ENCODE data around the gene MRPL58.
A peak's percentile ranks its signal among the peaks of the same experiment; 100 is the strongest.
"Not testable (repeated sequence)": the region's sequence is repeated elsewhere in the genome, so short reads cannot be mapped to it uniquely, and the experiment has no call there.

Gene MRPL58

GRCh38 chr17:74979408-74980146, 32.9 kb upstream of the MRPL58 start:
- Mint-ChIP-seq H3K27me3 (peaks cover 4% of the 10 kb centered on the region), H3K27ac (no peak overlapping the region), H3K4me3 (no peak overlapping the region), H3K9me3 (no peaks in the 10 kb centered on the region), H3K4me1 (peaks cover 12% of the 10 kb centered on the region)
- no peak for DNase-seq
- no peak for ATAC-seq

- Mint-ChIP-seq H3K27me3 (peaks cover 14% of the 10 kb centered on the region), H3K27ac (no peak overlapping the region), H3K4me3 (peak overlapping the region; percentile 84 to 88), H3K9me3 (no peaks in the 10 kb centered on the region), H3K4me1 (peaks cover 14% of the 10 kb centered on the region)
- ATAC-seq = peak; percentile 58
- no peak for DNase-seq
These were observed 31.0 kb upstream of the MRPL58 start for GRCh38 chr17:74981318-74981978.

- H3K4me1 Mint-ChIP-seq = peaks cover 21% of the 10 kb centered on the region
- peaks cover 21% of the 10 kb centered on the region for H3K27me3 Mint-ChIP-seq
- H3K9me3 Mint-ChIP-seq = no peaks in the 10 kb centered on the region
- H3K27ac Mint-ChIP-seq = peak overlapping the region in 1 of 2 donors; percentile 42
- peak; percentile 71 to 80 for DNase-seq
- ATAC-seq = peak; percentile 98
- H3K4me3 Mint-ChIP-seq = peak overlapping the region; percentile 84 to 88
These were observed 30.3 kb upstream of the MRPL58 start for GRCh38 chr17:74981979-74982662.

GRCh38 chr17:74982663-74983313, 29.7 kb upstream of the MRPL58 start:
- not testable (repeated sequence) for DNase-seq, ATAC-seq, H3K9me3 Mint-ChIP-seq, H3K27ac Mint-ChIP-seq
- Mint-ChIP-seq H3K4me1 (peaks cover 23% of the 10 kb centered on the region), H3K4me3 (peak overlapping the region; percentile 84 to 88), H3K27me3 (peaks cover 21% of the 10 kb centered on the region)

- Mint-ChIP-seq H3K4me1 (peaks cover 25% of the 10 kb centered on the region), H3K9me3 (no peaks in the 10 kb centered on the region), H3K4me3 (no peak overlapping the region), H3K27me3 (peaks cover 43% of the 10 kb centered on the region), H3K27ac (no peak overlapping the region)
- DNase-seq = no peak
- no peak for ATAC-seq
These were observed 26.3 kb upstream of the MRPL58 start for GRCh38 chr17:74986206-74986576.

GRCh38 chr17:74987418-74987908, 25.0 kb upstream of the MRPL58 start, which contains the start of gene CDR2L:
CDR2L (plus strand) TSS chr17:74987632; CDS start chr17:74988044, 412 bp downstream.
- Mint-ChIP-seq H3K9me3 (no peaks in the 10 kb centered on the region), H3K4me3 (peak within 1 kb of the TSS; percentile 89 to 90), H3K27me3 (peaks cover 51% of the 10 kb centered on the region), H3K27ac (peak within 1 kb of the TSS in 1 of 2 donors; percentile 15), H3K4me1 (peaks cover 16% of the 10 kb centered on the region)
- ATAC-seq (peak; percentile 94), DNase-seq (peak; percentile 79 to 85)

- ATAC-seq = peak; percentile 79
- Mint-ChIP-seq H3K4me1 (peaks cover 16% of the 10 kb centered on the region), H3K4me3 (peak overlapping the region; percentile 72 to 79), H3K9me3 (no peaks in the 10 kb centered on the region), H3K27ac (peak overlapping the region in 1 of 2 donors; percentile 15), H3K27me3 (peaks cover 52% of the 10 kb centered on the region)
- DNase-seq = no peak
These were observed 24.4 kb upstream of the MRPL58 start for GRCh38 chr17:74987909-74988711.

GRCh38 chr17:74990581-74991105, 21.8 kb upstream of the MRPL58 start:
- H3K27me3 Mint-ChIP-seq = peaks cover 46% of the 10 kb centered on the region
- H3K9me3 Mint-ChIP-seq = no peaks in the 10 kb centered on the region
- no peak overlapping the region for H3K27ac Mint-ChIP-seq
- DNase-seq (no peak), ATAC-seq (no peak)
- H3K4me3 Mint-ChIP-seq = no peak overlapping the region
- H3K4me1 Mint-ChIP-seq = peaks cover 16% of the 10 kb centered on the region

GRCh38 chr17:74992223-74992622, 20.2 kb upstream of the MRPL58 start:
- H3K4me3 Mint-ChIP-seq = no peak overlapping the region
- H3K4me1 Mint-ChIP-seq = peaks cover 7% of the 10 kb centered on the region
- DNase-seq (no peak), ATAC-seq (no peak)
- H3K27ac Mint-ChIP-seq = no peak overlapping the region
- peaks cover 31% of the 10 kb centered on the region for H3K27me3 Mint-ChIP-seq
- H3K9me3 Mint-ChIP-seq = no peaks in the 10 kb centered on the region

GRCh38 chr17:74994440-74994839, 18.0 kb upstream of the MRPL58 start:
- peaks cover 18% of the 10 kb centered on the region for H3K27me3 Mint-ChIP-seq
- DNase-seq (no peak), ATAC-seq (no peak)
- H3K4me3 Mint-ChIP-seq = no peak overlapping the region
- no peaks in the 10 kb centered on the region for H3K9me3 Mint-ChIP-seq
- no peak overlapping the region for H3K27ac Mint-ChIP-seq
- H3K4me1 Mint-ChIP-seq = peaks cover 7% of the 10 kb centered on the region

GRCh38 chr17:74995847-74996246, 16.6 kb upstream of the MRPL58 start:
- Mint-ChIP-seq H3K27ac (peak overlapping the region in 1 of 2 donors; percentile 70), H3K4me3 (no peak overlapping the region), H3K27me3 (peaks cover 9% of the 10 kb centered on the region), H3K4me1 (peaks cover 7% of the 10 kb centered on the region), H3K9me3 (no peaks in the 10 kb centered on the region)
- DNase-seq (no peak), ATAC-seq (no peak)

GRCh38 chr17:74998783-74999182, 13.7 kb upstream of the MRPL58 start:
- Mint-ChIP-seq H3K27ac (no peak overlapping the region), H3K4me1 (peaks cover 20% of the 10 kb centered on the region), H3K9me3 (no peaks in the 10 kb centered on the region), H3K27me3 (no peaks in the 10 kb centered on the region), H3K4me3 (no peak overlapping the region)
- ATAC-seq = no peak
- no peak for DNase-seq

GRCh38 chr17:74999523-74999922, 12.9 kb upstream of the MRPL58 start:
- peak overlapping the region in 1 of 2 donors; percentile 5 for H3K27ac Mint-ChIP-seq
- no peak overlapping the region for H3K4me3 Mint-ChIP-seq
- H3K4me1 Mint-ChIP-seq = peaks cover 20% of the 10 kb centered on the region
- DNase-seq = no peak
- no peak for ATAC-seq
- no peaks in the 10 kb centered on the region for H3K27me3 Mint-ChIP-seq
- H3K9me3 Mint-ChIP-seq = no peaks in the 10 kb centered on the region

All from stimulated activated naive CD8-positive, alpha-beta T cell treated with anti-CD3 and anti-CD28 coated beads, Interleukin-15, amount 100 ng/mL, for 72 hours (primary cell).